NK-92 (cell line): ENCODE data around the gene CRNN.

ENCODE experiments used
- DNase-seq: peaks from one replicate; lab custom pipeline; 2025; ENCODE audit not compliant: unreplicated experiment; lab: John Stamatoyannopoulos, UW

Gene CRNN

DNA sequence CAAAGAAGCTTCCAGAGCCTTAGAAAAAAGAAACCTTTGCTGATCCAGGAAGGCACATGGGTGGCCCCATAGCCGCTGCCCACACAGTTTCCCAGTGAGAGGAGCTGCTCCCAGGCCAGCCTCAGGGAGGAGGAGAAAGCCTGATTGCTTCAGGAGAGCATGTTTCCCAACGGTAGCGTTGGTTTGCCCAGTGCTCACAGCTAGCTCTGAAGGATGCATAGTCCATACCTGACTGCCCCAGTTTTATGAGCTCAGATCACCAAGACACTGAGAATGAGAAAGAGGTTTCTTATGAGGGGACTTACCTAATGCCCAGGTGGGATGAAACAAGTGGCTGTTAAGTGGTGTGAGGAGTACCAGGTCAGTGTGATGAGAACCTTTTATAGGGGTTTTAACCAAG is at the start of gene CRNN:
CRNN (minus strand) TSS at position 355 of the 400 bp plus-strand sequence. CDS start 2,030 bp downstream, outside the sequence.
- no peak for DNase-seq

DNA sequence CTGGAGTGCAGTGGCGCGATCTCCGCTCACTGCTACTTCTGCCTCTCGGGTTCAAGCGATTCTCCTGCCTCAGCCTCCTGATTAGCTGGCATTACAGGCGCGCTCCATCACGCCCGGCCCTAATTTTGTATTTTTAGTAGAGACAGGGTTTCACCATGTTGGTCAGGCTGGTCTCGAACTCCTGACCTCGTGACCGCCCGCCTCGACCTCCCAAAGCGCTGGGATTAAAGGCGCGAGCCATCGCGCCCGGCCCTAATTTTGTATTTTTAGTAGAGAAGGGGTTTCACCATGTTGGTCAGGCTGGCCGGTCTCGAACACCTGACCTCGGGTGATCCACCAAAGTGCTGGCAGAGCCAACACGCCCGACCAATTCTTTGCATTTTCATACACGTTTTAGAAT is 48.6 kb upstream of the CRNN start:
- DNase-seq, result no peak

DNA sequence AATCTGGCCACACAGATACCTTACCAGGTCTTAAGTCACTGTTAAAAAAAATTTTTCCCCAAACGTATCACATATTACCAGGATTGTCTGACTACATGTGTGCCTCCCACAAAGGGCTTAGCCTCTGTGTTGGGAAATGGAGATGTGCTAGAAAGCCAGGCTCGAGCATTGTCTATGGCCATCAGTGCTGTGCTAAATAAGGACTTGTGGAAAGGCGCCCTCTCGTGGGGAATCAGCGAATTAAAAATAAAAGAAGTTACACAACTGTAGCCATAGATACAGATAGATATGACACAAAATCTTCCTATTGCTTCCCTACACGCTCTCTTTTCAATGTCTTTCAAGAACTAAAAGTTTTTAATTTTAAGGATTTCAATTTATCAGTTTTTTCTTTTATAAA is 47.5 kb upstream of the CRNN start:
- DNase-seq, result no peak

DNA sequence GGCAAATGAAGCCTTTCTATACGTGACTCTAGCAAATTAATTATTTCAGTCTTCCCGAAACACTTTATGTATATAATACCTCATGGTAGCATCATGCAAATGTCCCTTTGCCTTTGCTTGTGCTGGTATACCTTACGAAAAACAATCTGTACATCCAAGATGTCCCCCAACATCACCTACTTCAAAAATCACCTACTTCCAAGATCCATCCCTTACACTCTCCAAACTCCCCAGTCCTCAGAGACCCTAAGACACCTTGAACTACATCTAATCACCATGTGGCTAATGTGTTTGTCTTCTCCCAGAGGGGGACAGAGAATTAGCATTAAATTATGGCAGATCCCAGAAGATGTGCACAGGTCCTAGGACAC is 46.5 kb upstream of the CRNN start:
- DNase-seq, result no peak

DNA sequence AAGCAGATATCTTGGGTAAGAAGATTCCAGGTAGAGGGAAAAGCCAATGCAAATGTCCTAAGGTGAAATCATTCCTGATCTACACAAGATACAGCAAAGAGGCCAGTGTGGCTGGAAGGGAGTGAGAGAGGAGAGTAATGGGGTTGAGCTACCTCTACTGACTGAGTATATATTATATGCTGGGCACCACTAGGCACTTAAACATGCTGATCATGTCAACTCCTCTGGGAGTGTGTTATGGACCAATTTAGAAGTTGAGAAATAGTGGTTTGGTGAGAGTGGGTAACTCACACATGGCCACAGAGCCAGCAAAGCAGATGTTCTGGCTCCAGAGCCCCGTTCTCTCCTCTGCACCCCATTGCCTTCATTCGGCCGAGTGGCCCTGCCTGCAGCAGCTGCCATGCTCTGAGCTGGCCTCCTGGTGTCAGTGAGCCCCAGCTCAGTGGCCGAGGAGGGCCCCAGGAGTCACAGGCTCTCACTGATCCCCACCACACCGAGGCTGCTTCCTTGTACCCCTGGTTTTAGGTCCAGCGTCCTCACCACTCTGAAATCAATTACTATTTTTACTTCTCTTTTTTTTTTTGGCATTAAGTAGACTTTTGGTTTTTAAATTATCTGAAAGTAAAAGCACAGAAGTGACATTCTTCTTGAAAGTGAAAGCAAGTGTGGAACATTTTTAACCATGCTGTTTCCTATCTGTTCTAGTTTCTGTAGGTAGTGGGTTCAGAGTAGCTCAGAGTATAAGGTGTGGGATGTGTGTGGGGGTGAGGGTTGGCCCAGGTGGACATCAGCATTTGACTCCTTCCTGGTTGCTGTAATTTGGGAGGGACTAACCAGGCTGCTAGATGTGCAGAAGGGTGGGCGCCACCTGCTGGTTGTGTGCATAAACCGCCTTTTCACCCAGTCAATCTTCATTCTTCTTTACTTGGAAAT is 45.8 kb upstream of the CRNN start:
- DNase-seq, result no peak

DNA sequence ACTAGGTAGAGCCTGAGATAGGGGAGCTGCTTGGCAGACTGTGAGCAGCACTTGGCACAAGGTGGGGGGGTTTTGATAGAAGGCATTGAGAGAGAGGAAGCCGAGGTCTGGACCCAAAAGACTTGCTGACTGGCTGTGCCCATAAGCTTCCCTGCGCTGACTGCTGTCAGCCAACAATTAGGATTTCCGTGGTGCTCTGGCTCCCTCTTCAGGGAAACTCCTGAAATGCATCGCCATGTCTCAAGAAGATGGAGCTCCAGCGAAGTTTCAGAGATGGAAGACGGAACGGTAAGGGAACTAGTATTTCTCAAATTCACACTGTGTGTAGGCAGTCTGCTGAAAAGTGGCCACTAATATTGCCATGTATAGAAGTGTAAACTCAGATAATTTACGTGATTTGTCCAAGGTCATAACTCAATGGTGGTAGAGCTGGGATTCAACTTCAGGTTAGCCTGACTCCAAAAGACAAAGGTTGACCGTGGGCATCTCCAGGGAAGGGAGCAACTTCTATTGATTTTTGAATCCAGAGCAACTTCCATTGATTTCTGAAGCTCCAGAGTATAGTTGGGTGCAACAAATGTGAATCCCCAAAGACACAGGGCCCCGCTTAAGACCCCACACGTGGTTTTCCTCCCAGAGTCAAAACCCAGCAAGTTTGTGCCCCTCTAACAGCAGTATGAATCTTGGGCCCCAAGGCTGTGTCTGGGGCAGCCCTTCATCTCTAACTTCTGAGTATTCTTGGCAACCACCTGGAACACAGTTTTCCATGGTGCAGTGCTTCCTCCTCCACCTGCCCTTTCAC is 44.5 kb upstream of the CRNN start:
- no peak for DNase-seq

DNA sequence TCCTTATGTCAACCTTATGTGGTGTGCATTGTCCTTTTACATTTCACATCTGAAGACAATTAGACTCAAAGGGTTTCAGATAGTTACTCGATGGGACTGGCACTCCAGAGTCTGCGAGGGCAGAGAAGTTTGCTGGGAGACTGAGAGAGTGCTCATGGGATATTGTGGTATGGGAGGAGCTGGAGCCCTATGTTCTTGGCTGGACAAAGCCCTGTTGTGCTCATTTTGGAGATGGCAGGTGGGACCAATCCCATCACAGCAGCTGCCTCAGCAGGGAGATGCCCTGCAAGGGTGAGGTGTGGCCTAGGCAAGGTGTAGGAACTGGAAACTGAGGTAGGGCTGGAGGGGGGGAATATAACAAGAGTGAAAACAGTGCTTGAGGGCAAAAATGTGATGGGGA is 43.5 kb upstream of the CRNN start:
- no peak for DNase-seq

DNA sequence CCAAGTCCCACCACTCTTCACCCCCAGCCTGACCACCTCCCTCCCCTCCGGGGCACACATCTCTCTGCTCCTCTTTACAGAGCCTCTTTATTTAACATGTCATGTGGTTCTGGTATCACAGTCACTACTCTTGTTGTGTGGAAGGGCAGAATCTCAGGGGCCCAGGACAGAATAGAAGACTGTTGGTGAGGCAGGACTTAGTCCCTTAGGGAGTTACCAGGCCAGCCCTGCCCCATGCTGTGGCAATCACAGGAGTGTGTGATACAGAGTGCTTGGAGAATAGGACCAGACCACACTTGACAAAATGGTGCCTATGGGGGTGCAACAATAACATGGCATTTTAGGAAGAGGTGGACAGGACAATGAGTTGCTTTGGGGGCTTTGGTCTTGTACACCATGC is 43.0 kb upstream of the CRNN start:
- no peak for DNase-seq

DNA sequence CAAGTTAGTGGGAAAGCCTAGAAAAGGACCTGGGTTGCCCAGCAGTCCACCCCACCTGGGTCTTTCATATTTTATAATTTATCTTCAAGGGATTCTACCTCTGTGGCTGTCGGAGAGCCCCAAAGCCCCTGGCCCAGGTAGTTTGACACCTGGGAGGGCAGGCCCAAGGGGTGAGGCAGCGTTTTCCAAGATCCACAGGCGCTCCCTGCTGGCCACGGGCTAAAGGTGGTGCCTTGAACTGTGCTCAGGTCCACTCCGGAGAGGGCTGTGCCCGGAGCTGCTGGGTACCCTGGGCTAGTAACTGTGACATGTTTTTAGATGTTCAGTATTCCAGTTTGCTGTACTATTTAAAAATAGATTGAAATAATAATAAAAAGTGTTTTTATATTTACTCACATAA is 37.2 kb upstream of the CRNN start:
- no peak for DNase-seq

DNA sequence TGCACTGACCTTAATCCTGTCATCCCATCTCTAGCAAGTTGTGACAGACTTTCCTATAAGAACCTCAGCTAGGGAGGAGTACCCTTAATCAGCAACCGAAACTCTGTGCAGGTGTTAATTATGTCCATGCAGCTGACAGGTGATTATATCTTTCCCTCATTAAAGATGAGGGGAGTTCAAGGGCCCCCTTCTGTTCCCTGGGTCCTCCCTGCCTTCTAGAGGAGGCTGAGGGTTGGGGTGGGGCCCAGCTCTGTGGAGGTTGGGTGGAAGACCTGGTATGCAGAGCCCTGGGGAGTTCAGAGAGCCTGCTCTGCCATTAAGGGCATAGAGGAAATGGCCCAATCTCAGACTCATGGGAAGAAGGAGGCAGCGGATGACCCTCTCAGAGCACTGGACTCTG is 35.6 kb upstream of the CRNN start:
- no peak for DNase-seq

DNA sequence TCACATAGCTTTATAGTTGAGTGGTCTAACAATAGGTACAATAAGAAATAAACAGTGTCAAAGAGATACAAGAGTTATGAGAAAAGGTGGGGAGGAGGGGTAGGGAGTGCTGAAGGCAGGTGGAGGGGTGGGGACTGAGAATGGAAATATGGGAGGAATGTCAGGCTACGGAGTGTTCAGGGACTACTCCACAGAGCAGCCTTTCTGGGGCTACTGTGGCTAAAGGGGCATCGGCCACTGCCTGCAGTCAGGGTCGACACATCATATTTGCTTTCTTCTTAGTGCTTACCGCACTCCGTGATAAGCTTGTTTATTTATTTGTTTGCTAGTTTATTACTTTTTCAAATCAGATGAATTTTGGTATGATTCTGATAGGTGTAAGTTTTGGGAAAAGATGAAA is 34.4 kb upstream of the CRNN start:
- DNase-seq, result no peak

DNA sequence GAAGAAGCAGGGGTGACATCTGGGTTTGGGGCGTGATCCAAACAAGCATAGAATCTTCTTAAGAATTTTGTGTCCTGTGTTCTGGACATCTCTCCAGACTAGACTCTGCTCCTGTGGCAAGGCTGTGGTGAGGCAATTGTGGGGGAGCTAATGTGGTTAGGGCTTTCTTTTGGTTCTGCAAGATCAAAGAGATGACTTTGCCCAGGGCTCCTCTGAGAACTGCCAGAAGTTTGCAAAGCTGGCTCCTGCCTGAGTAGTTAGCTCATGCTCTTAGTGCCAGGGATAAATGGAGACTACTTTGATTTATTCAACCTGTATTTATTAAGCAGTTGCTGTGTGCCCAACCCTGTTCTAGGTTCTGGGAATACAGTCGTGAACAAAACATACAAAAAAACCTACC is 34.0 kb upstream of the CRNN start:
- no peak for DNase-seq

DNA sequence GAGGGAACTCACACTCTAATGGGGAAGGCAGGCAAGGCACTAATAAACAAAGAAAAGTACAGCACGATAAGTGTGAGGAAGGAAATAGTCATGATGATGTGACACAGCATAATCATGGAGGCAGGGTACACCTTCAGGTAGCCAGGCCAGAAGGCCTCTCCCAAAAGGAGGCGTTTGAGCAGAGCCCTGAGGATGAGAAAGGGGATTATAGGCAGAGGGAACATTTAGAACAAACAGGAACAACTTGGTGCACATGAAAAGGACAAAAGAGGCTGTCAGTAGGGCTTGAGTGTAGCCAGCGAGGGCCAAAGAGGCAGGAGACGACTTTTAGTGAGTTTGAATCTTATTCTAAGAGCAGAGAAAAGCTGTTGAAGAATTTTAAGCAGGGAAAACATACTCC is 33.4 kb upstream of the CRNN start:
- no peak for DNase-seq

DNA sequence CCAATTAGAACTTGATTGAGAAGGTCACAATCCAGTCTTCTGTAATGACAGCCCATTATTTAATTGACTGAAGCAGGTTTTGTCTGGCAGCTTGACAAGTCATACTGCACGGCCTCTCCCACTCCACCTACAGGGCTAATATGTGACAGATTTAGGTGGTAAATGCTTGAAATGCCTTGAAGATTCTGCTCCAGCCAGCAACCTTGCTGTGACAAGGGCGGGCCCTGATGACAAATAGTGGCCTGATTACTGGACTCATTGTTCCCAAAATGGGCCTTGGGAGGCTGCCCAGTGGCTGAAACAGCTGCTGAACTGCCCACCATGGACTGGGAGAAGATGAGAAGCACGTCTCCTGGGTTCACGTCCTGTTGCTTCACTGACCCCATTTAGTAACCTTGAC is 30.0 kb upstream of the CRNN start:
- DNase-seq, result no peak

DNA sequence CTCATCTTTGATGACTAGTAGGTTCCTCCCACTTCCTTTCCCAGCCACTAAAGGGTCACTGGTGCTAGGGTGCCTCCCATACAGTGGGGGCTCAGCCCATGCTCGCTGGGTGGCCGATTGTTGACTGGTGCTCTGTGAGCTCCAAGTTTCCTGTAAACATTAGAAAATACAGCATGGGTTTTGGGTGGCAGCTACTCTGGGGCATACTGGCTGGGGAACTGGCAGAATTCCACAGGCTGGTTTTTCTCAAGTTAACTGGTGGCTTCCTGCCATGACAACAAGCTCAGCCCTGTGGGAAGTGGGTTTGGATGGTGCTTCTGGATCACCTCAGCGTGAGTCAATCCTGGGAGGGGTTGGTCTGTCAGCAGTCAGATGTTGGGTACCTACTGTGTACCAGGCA is 28.7 kb upstream of the CRNN start:
- DNase-seq, result no peak

DNA sequence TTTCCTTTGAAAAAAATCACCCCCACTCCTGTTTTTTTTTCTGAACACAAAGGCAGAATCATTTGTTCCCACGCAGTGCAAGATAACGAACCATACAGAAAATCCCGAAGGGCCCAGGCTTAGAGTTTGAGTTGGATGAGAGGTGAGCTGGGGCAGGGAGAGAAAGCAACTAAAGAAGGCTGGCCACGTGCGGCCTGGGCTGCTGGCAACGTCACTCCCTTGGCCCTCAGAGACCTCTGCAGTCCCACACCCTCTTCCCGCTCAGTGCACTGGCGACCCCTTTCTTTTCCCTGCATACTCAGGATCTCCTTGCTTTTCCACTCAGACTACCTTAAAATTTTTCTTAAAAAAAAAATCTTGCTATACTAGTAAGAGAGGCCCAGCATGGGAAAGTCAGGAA is 28.2 kb upstream of the CRNN start:
- no peak for DNase-seq

DNA sequence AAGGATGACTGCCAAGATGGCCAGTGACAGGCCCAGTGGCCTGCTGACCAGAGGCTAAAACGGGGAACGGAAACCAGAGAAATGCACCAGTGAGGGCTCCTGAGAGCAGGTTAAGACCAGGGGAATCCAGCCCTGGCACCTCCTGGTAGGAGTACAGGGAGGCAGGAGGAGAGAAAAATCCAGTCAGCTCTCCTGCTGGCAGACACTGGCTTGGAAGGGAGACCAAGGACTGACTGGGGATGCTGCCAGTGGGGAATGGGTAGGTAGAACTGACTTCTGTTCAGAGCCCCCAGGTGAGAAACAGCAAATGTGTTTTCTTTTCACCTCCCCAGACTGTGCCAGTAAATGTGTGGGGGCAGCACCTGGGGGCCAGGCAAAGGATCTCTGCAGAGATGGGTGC is 27.7 kb upstream of the CRNN start:
- DNase-seq, result no peak

DNA sequence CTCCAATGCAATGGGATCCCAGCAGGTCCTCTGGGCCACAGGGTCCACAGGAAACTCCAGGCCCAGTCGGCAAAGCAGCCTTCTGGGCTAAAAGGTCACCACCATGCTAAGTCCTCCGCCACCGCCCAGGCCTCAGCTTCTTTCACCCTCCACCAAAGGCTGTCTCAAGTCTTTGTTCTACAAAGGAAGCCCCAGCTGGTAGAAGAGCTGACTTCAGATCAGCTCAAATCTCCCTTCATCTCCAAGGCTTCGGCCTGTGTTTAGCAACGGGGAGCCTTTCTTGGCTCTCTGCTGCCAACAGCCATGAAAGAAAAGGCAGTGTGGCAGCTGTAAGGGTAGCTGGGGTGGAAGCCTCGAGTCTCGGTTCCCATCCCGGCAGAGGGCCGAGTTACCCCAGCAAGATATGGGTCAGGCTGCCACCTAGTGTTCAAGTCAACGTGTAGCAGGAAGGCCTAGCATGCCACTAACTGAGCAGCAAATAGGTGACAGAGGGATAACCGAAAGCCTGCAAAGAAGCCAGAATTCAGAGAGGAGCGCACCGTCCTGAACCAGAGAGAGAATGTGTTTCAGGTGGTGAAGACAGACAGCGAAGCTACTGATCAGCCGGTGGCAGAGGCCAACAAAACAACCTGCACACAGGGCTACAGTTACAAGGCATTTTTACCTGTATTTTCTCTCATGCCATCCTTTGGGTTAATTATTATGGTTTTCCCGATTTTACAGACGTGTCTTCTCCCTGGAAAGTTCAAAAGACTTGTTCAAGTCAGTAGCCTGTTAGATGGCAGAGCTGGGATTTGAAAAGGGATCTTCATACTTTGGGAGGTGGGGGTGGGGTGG is 26.8 kb upstream of the CRNN start:
- no peak for DNase-seq

DNA sequence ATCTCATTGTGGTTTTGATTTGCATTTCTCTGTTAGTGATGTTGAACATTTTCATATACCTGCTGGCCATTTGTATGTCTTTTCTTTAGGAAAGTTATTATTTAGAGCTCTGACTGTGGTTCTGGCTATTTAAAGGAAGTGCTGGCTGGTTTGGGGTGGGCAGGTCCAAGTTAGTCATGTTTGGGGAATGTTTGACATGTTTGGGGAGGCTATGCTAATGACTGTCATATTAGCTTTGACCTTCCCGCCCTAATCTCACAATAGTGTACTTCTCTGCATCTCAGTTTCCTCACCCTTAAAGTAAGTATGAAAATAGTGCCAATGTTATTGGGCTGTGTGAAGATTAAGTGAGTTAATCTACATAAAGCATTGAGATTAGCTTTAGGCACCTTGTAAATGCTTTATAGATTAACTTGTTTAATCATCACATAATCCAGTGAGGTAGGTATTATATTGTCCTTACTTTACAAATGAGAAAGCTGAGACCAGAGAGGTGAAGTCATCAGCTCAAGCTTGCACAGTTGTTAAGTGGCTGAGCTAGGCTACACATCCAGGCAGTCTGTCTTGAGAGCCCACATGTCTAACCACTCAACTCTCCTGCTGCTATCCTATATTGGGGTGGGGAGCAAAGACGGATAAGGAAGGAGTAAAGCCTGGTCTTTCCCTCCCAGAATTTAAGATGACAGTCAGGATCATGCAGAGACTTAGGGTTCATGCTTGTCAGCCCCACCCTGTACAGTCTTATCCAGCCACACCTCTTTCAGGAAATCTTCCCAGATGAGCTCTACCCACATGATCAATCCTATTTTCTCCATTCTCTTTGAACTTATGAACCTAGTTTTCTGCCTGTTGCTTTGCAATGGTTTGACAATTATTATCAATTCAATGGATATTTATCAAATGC is 22.8 kb upstream of the CRNN start:
- DNase-seq, result no peak

DNA sequence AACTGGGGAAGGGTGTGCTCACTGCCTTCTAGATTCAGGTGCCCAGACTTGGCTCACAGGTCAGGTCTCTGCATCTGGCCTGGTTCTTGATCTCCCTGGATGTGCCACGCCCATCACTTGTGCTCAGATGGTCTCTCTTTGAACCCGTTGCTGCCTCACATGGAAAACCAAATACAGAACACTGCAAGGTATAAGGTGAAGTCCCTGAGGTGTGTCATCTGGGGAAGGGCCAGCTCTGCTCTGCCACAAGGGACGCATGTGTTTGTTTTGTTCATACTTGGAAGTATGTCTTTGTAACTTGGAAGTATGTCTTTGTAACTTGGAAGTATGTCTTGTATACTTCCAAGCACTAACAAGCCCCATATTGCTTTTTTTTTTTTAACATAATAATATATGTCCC is 13.4 kb upstream of the CRNN start:
- DNase-seq, result no peak
